Astrocyte of the cerebellum (primary cell): ENCODE data around the gene WFDC1.
A peak's percentile ranks its signal among the peaks of the same experiment; 100 is the strongest.

ENCODE experiments used
- DNase-seq: peaks from one replicate; pipeline ENCODE4 v3.0.0-alpha.2; 2011; ENCODE audit warnings: low read depth
- H3K4me3 ChIP-seq: 2 replicates; pipeline ENCODE4 v1.5.1; 2011; ENCODE audit warnings: mild to moderate bottlenecking, low read depth, low read length, moderate library complexity
- in situ Hi-C: cut with HindIII; loops from 2 replicates; pipeline ENCODE4 v1.10.0; 2017; ENCODE audit warnings: low sequenced_read_pairs
- TF ChIP-seq, protein P1 (sequence below): IDR thresholded peaks from 2 replicates; pipeline ENCODE4 v1.5.1; 2012; ENCODE audit warnings: low read length, low read depth, moderate library complexity, mild to moderate bottlenecking; ENCODE audit errors: missing control alignments

The WFDC1 gene

DNA sequence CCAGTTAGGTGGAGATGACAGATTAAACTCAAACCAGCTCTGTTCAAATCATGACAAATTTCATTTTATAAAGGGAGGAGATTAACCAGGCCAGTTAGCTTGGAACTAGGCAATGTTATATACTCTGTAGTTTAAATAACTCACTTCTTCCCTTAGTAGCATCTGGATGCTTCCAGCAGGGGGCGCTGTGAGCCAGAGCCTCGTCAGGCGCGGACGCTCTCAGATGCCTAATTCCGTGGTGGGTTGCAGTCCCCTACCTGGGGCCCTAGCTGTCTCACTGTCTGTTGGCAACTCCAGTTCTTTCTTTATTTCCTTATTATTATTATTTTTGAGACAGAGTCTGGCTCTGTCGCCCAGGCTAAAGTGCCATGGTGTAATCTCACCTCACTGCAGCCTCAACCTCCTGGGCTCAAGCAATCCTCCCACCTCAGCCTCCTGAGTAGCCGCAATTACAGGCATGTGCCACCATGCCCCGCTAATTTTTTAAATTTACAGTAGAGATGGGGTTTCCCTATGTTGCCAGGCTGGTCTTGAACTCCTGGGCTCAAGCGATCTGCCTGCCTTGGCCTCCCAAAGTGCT, 17.3 kb upstream of the WFDC1 start:
- DNase-seq = peak; percentile 13
- in situ Hi-C loops = no loop called here
- TF ChIP-seq, protein P1, sequence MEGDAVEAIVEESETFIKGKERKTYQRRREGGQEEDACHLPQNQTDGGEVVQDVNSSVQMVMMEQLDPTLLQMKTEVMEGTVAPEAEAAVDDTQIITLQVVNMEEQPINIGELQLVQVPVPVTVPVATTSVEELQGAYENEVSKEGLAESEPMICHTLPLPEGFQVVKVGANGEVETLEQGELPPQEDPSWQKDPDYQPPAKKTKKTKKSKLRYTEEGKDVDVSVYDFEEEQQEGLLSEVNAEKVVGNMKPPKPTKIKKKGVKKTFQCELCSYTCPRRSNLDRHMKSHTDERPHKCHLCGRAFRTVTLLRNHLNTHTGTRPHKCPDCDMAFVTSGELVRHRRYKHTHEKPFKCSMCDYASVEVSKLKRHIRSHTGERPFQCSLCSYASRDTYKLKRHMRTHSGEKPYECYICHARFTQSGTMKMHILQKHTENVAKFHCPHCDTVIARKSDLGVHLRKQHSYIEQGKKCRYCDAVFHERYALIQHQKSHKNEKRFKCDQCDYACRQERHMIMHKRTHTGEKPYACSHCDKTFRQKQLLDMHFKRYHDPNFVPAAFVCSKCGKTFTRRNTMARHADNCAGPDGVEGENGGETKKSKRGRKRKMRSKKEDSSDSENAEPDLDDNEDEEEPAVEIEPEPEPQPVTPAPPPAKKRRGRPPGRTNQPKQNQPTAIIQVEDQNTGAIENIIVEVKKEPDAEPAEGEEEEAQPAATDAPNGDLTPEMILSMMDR = peak; percentile 85

DNA sequence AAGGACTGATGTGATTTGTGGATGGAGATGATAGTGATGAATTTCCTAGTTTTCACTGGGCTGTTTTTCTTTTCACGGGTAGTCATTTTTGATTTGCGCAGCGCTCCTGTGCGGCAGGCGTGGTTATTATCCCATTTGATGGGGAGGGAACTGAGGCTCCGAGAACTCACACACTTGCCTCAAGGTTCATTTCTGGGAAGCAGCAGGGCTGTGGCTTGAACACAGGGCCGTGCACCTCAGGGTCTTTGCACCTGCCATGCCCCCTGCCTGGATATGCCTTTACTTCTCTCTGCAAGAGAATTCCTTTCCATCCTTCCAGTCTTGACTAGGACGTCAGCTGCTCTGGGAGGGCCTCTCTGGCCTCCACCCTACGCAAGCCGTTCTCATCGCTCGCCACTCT, 16.3 kb upstream of the WFDC1 start:
- no peak for DNase-seq
- no peak overlapping the region for H3K4me3 ChIP-seq
- TF ChIP-seq, protein P1 = no peak
- in situ Hi-C loops = no loop called here

More for the DNA sequence above, 17.3 kb upstream of the WFDC1 start:
- no peak overlapping the region for H3K4me3 ChIP-seq

DNA sequence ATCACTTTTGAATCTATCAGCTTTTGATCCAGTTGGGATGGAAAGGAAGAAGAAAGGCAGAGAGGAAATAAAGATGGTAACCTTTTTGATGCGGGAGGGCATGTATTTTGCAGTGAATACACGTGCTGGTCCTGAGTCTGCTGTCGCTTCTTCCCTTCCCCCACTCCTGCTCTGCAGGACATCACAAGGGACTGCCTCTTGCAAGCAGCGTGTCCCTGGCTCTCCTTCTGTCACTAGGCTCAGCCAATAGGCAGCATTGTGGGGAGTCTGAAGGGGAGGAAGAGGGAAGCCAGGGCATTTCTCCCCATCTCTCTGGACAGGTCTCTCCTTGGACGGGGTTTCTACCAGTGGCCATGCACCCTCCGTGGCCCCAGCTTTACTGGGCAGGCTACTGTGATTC, 15.7 kb upstream of the WFDC1 start:
- in situ Hi-C loops = no loop called here
- no peak for DNase-seq
- no peak overlapping the region for H3K4me3 ChIP-seq
- TF ChIP-seq, protein P1 = no peak

DNA sequence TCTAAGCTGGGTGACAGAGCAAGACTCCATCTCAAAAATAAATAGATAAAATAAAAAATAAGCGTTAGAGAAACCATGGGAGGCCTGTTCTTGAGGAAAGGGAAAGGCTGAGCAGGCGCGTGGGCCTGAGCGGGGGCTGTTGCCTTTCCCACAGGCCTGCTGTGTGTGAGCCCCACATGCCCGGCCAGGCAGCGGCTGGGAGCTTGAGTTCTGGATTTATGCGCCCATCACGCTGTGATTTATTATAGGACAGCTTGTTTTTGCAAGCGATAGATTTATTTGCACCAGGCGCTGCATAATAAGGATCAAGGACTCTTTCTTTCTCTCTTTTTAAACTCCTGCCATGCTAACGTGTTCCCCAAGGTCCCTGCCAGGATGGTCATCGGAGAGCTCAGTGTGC, 14.8 kb upstream of the WFDC1 start:
- in situ Hi-C loops = no loop called here
- no peak overlapping the region for H3K4me3 ChIP-seq
- no peak for DNase-seq
- TF ChIP-seq, protein P1 = no peak

DNA sequence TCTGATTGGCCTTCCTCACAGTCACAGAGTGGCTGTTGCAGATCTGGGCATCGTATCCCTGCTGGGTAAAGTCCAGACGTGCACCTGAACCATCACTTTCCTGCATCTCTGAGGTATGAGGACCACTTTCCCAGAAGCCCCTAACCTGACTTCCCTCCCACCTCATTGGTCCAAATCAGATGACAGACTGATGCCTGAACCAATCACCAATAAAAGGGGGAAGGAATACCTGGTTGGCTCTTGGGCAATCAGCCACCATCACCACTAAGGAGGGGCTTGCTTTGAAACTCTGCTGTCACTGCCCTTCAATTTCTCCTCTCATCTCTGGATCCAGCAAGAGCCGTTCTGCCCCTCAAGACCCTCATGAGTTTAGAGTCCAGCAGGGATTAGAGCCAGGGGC, 13.6 kb upstream of the WFDC1 start:
- in situ Hi-C loops = no loop called here
- no peak overlapping the region for H3K4me3 ChIP-seq
- no peak for DNase-seq
- TF ChIP-seq, protein P1 = no peak

DNA sequence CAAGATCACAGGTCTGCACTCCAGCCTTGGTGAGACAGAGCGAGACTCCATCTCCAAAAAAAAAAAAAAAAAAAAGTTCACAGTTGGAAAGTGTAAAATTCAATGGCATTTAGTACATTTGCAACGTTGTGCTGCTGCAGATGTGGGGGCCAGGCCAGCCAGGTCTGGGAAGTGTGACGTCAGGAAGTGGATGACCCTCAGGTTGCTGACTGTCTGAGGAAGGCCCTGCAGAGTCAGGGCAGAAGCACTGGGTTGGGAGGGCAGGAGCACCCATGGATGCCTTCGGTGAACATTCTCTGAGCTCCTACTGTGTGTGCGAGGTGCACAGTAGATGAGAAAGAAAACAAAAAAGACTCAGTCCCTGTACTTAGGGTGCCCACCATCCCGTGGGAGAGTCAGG, 12.1 kb upstream of the WFDC1 start:
- TF ChIP-seq, protein P1 = no peak
- no peak overlapping the region for H3K4me3 ChIP-seq
- in situ Hi-C loops = no loop called here
- DNase-seq = no peak
